ENCODE measurements around the gene TRAF3.

DNA sequence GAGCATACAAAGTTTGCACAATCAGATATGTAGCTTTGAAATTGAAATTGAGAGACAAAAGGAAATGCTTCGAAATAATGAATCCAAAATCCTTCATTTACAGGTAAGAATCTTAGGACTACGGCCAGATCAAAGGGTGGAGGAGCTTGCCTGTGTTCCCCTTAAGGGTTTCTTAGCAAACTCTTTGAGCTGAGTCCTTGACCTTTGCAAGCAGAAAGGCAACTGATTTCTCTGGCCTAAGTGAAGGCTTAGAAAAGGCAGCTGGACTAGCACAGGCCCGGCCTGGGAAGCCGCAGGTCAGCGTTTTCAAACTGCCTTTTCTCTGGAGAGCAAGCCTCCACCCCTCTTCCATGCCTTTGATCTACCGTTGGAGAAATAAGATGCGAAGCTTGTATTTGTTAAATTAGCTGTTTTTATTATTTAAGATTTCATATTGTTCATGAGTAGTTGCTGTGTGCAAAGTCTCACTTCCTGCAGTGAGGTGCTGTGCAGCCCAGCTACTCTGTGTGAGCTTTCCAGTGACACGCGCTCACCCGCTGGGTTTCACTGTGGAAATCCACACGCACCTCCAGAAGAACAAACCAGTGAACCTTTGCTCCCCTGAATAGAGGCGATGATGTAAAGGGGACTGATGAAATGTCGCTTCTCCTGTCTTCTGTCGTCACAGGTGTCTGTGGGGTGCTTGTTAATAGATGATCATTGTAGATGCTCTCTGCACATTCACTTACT lies 120.2 kb downstream of the TRAF3 start:
- TF ChIP-seq, protein P1, sequence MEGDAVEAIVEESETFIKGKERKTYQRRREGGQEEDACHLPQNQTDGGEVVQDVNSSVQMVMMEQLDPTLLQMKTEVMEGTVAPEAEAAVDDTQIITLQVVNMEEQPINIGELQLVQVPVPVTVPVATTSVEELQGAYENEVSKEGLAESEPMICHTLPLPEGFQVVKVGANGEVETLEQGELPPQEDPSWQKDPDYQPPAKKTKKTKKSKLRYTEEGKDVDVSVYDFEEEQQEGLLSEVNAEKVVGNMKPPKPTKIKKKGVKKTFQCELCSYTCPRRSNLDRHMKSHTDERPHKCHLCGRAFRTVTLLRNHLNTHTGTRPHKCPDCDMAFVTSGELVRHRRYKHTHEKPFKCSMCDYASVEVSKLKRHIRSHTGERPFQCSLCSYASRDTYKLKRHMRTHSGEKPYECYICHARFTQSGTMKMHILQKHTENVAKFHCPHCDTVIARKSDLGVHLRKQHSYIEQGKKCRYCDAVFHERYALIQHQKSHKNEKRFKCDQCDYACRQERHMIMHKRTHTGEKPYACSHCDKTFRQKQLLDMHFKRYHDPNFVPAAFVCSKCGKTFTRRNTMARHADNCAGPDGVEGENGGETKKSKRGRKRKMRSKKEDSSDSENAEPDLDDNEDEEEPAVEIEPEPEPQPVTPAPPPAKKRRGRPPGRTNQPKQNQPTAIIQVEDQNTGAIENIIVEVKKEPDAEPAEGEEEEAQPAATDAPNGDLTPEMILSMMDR (conservative IDR thresholded peaks at IDR 0.05 in 1 of 2, IDR thresholded peaks at IDR 0.05 in 1 of 2; ENCODE audit: extremely low read depth in 1 of 2, insufficient read depth in 1 of 2, low read depth in 1 of 2, low read length in 2 of 2) = no peak
- TF ChIP-seq EZH2 (IDR thresholded peaks at IDR 0.05; ENCODE audit: borderline replicate concordance, low read length) = no peak
